DMS153 treated with DMSO at 0.1 percent for 48 hours (cell line): ENCODE results near the gene OGDH.
"Not testable (repeated sequence)": the region's sequence is repeated elsewhere in the genome, so short reads cannot be mapped to it uniquely, and the experiment has no call there.

Source experiments
- DNase-seq: peaks from one replicate; lab custom pipeline; 2025; ENCODE audit not compliant: unreplicated experiment; lab: John Stamatoyannopoulos, UW

Gene OGDH

GRCh38 chr7:44580945-44581878 is 25.2 kb upstream of the OGDH start:
- no peak for DNase-seq

- peak; percentile 100 for DNase-seq
Observed at GRCh38 chr7:44581879-44582603, 24.4 kb upstream of the OGDH start, which contains the start of gene TMED4. TSS of gene TMED4 (minus strand) at chr7:44582231. CDS start at chr7:44582206, 25 bp downstream.

GRCh38 chr7:44583146-44583865 is 23.1 kb upstream of the OGDH start:
- no peak for DNase-seq

- peak; percentile 55 for DNase-seq
Observed at GRCh38 chr7:44587843-44588711, 18.4 kb upstream of the OGDH start.

GRCh38 chr7:44590910-44591309 is 15.5 kb upstream of the OGDH start:
- DNase-seq, result no peak

GRCh38 chr7:44595934-44596635 is 10.3 kb upstream of the OGDH start:
- DNase-seq, result no peak

- DNase-seq, result not testable (repeated sequence)
Observed at GRCh38 chr7:44597181-44597580, 9.2 kb upstream of the OGDH start.

- no peak for DNase-seq
Observed at GRCh38 chr7:44599222-44599621, 7.2 kb upstream of the OGDH start.

GRCh38 chr7:44602576-44602910 is 3.9 kb upstream of the OGDH start:
- DNase-seq, result no peak

- DNase-seq, result no peak
Observed at GRCh38 chr7:44603193-44603592, 3.2 kb upstream of the OGDH start.

- DNase-seq, result no peak
Observed at GRCh38 chr7:44604941-44605340, 1.5 kb upstream of the OGDH start.

GRCh38 chr7:44607141-44608068 is 978 bp downstream of the OGDH start:
- no peak for DNase-seq

GRCh38 chr7:44608916-44609648 is 2.7 kb downstream of the OGDH start:
- no peak for DNase-seq

- DNase-seq, result no peak
Observed at GRCh38 chr7:44609829-44610228, 3.4 kb downstream of the OGDH start.

GRCh38 chr7:44615149-44615611 is 8.8 kb downstream of the OGDH start:
- DNase-seq, result no peak

- no peak for DNase-seq
Observed at GRCh38 chr7:44615793-44616192, 9.4 kb downstream of the OGDH start.

GRCh38 chr7:44616545-44616944 is 10.1 kb downstream of the OGDH start:
- DNase-seq, result no peak
